Panc1 (cell line): Measurements from ENCODE around the gene C1QTNF9B. TPM values are rescaled to one million over a fixed set of nuclear protein-coding genes. Genes with fewer than 3 reads are reported as not detected.

Experiments
- ATAC-seq: fragments of 200-7000 bp; cut with Tn5 transposase; 2 replicates; pipeline ENCODE4 v1.9.1; 2020; ENCODE audit warnings: mild to moderate bottlenecking, moderate library complexity
- BruUV-seq: library from RNA; stranded (reverse); fragments of 400-500 nt; replicated peaks from 2 replicates; lab custom pipeline; 2021; lab: Mats Ljungman, UMichigan
- CTCF ChIA-PET: fragments of 300-600 bp; sonication (Branson Sonifier 250); formaldehyde crosslinking; loops from one replicate; lab custom pipeline; 2022; ENCODE audit warnings: antibody characterized with exemption; lab: Charles Lee
- POLR2A ChIA-PET: fragments of 300-600 bp; sonication (Branson Sonifier 250); formaldehyde crosslinking; loops from one replicate; lab custom pipeline; 2022; ENCODE audit warnings: antibody characterized with exemption; lab: Charles Lee
- DNase-seq: peaks from one replicate; pipeline ENCODE4 v3.0.0-alpha.2; 2010; ENCODE audit warnings: low read depth, low spot score
- H3K27ac ChIP-seq: 2 replicates; pipeline ENCODE4 v1.5.1; 2011; ENCODE audit warnings: mild to moderate bottlenecking, low read length, inconsistent platforms
- H3K27me3 ChIP-seq: fragments of 200-500 bp; sonication (Bioruptor generic); 2 replicates; pipeline ENCODE4 v1.6.0; 2014; ENCODE audit warnings: low read length, inconsistent platforms; ENCODE audit not compliant: control insufficient read depth, insufficient read depth
- H3K36me3 ChIP-seq: fragments of 200-500 bp; sonication (Bioruptor generic); 2 replicates; pipeline ENCODE4 v1.5.1; 2014; ENCODE audit warnings: inconsistent platforms, mild to moderate bottlenecking, low read length, moderate library complexity; ENCODE audit not compliant: control insufficient read depth, insufficient read depth
- H3K4me1 ChIP-seq: 2 replicates; pipeline ENCODE4 v1.5.1; 2011; ENCODE audit warnings: inconsistent platforms, mild to moderate bottlenecking, low read length, moderate library complexity; ENCODE audit not compliant: control insufficient read depth, insufficient read depth
- H3K4me3 ChIP-seq, 2 experiments: 2 replicates each; pipeline ENCODE4 v1.5.1; 2011 to 2012; ENCODE audit warnings: low read depth in 2 of 2, low read length in 2 of 2, mild to moderate bottlenecking in 2 of 2, inconsistent platforms in 1 of 2, moderate library complexity in 1 of 2
- H3K9me3 ChIP-seq: fragments of 200-500 bp; sonication (Bioruptor generic); 2 replicates; pipeline ENCODE4 v1.5.1; 2014; ENCODE audit warnings: low read depth, mild to moderate bottlenecking, inconsistent platforms, low read length, moderate library complexity; ENCODE audit not compliant: control insufficient read depth, insufficient read depth
- POLR2AphosphoS5 ChIP-seq: IDR thresholded peaks from 2 replicates; pipeline ENCODE4 v1.6.1; 2012; ENCODE audit warnings: mild to moderate bottlenecking, low read depth, low read length, moderate library complexity
- SIN3A ChIP-seq: IDR thresholded peaks from 2 replicates; pipeline ENCODE4 v1.6.1; 2012; ENCODE audit warnings: low read depth, mild to moderate bottlenecking, low read length, moderate library complexity, borderline replicate concordance; ENCODE audit not compliant: insufficient read depth
- TCF7L2 ChIP-seq: IDR thresholded peaks from 2 replicates; pipeline ENCODE4 v1.6.1; 2011; ENCODE audit warnings: mild to moderate bottlenecking, low read depth, low read length, inconsistent platforms
- in situ Hi-C: cut with HindIII; loops from 2 replicates; pipeline ENCODE4 v1.10.0; 2016; ENCODE audit warnings: low sequenced_read_pairs, low pct_unique_long_range_greater_than_20kb
- intact Hi-C: fragments of 100-400 bp; cut with micrococcal nuclease; formaldehyde crosslinking; loops from one replicate; pipeline ENCODE4 v1.10.0; 2022; ENCODE audit not compliant: unreplicated experiment
- total RNA-seq: library from RNA; stranded (reverse); gene quantifications from one replicate; pipeline ENCODE4 v1.2.1, GENCODE V29; 2021; ENCODE audit not compliant: unreplicated experiment
- TF ChIP-seq, protein P1 (sequence below), 2 experiments: IDR thresholded peaks; 2 replicates each; pipeline ENCODE4 v1.6.1; 2011 to 2012; ENCODE audit warnings: low read depth in 2 of 2, control low read depth in 1 of 2, low read length in 1 of 2, mild to moderate bottlenecking in 1 of 2, moderate library complexity in 1 of 2; ENCODE audit not compliant: insufficient read depth in 1 of 2
- TF ChIP-seq, protein P2 (sequence below): fragments of 450-650 bp; IDR thresholded peaks from 2 replicates; pipeline ENCODE4 v1.5.1; 2017; ENCODE audit warnings: mild to moderate bottlenecking

Gene C1QTNF9B
- total RNA-seq, 1 experiment from 2014 or later: not detected

DNA sequence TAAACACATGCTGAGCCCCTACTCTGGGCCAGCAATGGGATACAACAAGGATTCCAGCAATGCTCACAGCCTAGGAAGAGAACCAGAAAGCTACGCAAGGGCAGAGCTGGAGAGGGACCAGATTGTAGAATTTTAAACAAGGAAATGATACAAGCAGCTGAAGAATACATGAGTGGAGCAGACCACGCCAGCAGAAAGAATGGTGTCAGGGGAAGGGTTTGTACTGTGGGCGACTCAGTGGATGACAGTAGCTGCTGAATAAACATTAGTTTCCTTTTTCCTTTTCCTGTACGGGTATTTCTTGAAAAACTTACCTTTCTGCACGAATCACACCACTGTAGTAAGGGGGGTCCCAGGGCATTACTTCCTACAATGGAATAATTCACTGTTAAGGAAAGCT, 38.8 kb downstream of the C1QTNF9B start:
- H3K4me3 ChIP-seq: no peak overlapping the region
- TF ChIP-seq, protein P1, sequence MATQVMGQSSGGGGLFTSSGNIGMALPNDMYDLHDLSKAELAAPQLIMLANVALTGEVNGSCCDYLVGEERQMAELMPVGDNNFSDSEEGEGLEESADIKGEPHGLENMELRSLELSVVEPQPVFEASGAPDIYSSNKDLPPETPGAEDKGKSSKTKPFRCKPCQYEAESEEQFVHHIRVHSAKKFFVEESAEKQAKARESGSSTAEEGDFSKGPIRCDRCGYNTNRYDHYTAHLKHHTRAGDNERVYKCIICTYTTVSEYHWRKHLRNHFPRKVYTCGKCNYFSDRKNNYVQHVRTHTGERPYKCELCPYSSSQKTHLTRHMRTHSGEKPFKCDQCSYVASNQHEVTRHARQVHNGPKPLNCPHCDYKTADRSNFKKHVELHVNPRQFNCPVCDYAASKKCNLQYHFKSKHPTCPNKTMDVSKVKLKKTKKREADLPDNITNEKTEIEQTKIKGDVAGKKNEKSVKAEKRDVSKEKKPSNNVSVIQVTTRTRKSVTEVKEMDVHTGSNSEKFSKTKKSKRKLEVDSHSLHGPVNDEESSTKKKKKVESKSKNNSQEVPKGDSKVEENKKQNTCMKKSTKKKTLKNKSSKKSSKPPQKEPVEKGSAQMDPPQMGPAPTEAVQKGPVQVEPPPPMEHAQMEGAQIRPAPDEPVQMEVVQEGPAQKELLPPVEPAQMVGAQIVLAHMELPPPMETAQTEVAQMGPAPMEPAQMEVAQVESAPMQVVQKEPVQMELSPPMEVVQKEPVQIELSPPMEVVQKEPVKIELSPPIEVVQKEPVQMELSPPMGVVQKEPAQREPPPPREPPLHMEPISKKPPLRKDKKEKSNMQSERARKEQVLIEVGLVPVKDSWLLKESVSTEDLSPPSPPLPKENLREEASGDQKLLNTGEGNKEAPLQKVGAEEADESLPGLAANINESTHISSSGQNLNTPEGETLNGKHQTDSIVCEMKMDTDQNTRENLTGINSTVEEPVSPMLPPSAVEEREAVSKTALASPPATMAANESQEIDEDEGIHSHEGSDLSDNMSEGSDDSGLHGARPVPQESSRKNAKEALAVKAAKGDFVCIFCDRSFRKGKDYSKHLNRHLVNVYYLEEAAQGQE (IDR thresholded peaks at IDR 0.05; ENCODE audit: insufficient read depth in 1 of 2, low read depth in 2 of 2, low read length in 1 of 2): no peak
- TF ChIP-seq, protein P2, sequence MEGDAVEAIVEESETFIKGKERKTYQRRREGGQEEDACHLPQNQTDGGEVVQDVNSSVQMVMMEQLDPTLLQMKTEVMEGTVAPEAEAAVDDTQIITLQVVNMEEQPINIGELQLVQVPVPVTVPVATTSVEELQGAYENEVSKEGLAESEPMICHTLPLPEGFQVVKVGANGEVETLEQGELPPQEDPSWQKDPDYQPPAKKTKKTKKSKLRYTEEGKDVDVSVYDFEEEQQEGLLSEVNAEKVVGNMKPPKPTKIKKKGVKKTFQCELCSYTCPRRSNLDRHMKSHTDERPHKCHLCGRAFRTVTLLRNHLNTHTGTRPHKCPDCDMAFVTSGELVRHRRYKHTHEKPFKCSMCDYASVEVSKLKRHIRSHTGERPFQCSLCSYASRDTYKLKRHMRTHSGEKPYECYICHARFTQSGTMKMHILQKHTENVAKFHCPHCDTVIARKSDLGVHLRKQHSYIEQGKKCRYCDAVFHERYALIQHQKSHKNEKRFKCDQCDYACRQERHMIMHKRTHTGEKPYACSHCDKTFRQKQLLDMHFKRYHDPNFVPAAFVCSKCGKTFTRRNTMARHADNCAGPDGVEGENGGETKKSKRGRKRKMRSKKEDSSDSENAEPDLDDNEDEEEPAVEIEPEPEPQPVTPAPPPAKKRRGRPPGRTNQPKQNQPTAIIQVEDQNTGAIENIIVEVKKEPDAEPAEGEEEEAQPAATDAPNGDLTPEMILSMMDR: no peak
- TF ChIP-seq SIN3A (no peak), POLR2AphosphoS5 (no peak), TCF7L2 (no peak)
- no peak overlapping the region for H3K27ac ChIP-seq
- no peaks in the 10 kb centered on the region for H3K9me3 ChIP-seq
- POLR2A ChIA-PET: no interaction called here
- H3K27me3 ChIP-seq: no peaks in the 10 kb centered on the region
- no peaks in the 10 kb centered on the region; the same call in 1 of the 2 replicates for H3K4me1 ChIP-seq
- intact Hi-C loops: no loop called here
- in situ Hi-C loops: no loop called here
- BruUV-seq: no TSS peak
- DNase-seq (no peak), ATAC-seq (no peak)
- CTCF ChIA-PET: no interaction called here
- H3K36me3 ChIP-seq: no peaks in the 10 kb centered on the region

DNA sequence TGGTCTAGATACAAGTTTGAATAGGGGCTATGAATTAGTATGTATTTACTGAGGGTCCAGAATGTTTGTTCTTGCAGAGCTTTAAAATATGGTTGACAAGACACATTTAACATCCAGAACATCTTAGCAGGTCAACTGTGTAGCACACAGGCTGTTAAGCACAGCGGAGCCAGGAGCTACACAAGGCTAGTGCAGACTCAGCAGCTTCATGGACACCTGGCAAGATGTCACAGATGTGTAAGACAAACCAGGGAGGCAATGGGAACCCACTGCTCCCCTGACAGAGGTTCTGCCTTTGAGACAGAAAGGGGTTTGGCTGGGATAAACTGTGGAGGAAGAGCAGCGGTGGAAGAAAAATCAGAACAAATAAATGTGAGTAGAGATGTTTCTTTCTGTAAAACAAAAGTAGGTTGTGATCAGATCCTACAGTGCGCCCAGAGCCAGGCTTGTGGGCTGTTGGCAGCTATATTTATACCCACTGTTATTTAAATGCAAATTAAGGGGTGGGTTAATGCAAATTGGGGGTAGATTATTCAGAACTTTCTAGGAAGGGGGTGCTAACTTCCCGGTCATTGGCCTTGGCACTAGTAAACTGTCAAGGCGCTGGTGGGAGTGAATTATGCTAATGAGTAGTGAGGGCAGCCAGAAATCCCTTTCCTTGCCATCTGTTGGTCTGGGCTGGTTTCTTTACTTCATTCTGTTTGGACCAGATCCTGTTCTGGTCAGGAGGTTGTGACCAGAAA, 41.1 kb downstream of the C1QTNF9B start:
- ATAC-seq: no peak
- BruUV-seq: no TSS peak
- H3K36me3 ChIP-seq: no peaks in the 10 kb centered on the region
- CTCF ChIA-PET: no interaction called here
- intact Hi-C loops (no loop called here), in situ Hi-C loops (no loop called here)
- no peaks in the 10 kb centered on the region; the same call in 1 of the 2 replicates for H3K4me1 ChIP-seq
- H3K4me3 ChIP-seq: no peak overlapping the region
- no peak for DNase-seq
- H3K27ac ChIP-seq: no peak overlapping the region
- no peaks in the 10 kb centered on the region for H3K9me3 ChIP-seq
- TF ChIP-seq POLR2AphosphoS5 (no peak), TCF7L2 (no peak), SIN3A (no peak)
- TF ChIP-seq, protein P2: no peak
- TF ChIP-seq, protein P1 (IDR thresholded peaks at IDR 0.05; ENCODE audit: insufficient read depth in 1 of 2, low read depth in 2 of 2, low read length in 1 of 2): no peak
- POLR2A ChIA-PET: no interaction called here
- H3K27me3 ChIP-seq: no peaks in the 10 kb centered on the region
